Calu3 (cell line): ENCODE results near the gene MMP2. TPM values are rescaled to one million over a fixed set of nuclear protein-coding genes. Genes with fewer than 3 reads are reported as not detected.

Experiments
- BruUV-seq: library from RNA; stranded (reverse); fragments of 400-500 nt; replicated peaks from 2 replicates; lab custom pipeline; 2021; lab: Mats Ljungman, UMichigan
- CTCF ChIA-PET: fragments of 300-600 bp; sonication (Branson Sonifier 250); formaldehyde crosslinking; loops from one replicate; lab custom pipeline; 2022; ENCODE audit warnings: antibody characterized with exemption; lab: Charles Lee
- DNase-seq: peaks from one replicate; pipeline ENCODE4 v3.0.0; 2022
- H3K27ac Mint-ChIP-seq: one replicate; pipeline ENCODE4 v1.8.0; 2022; ENCODE audit warnings: mixed read lengths; ENCODE audit not compliant: unreplicated experiment
- H3K27me3 Mint-ChIP-seq: one replicate; pipeline ENCODE4 v1.8.0; 2022; ENCODE audit warnings: mixed read lengths; ENCODE audit not compliant: unreplicated experiment
- H3K36me3 Mint-ChIP-seq: one replicate; pipeline ENCODE4 v1.8.0; 2022; ENCODE audit warnings: mild to moderate bottlenecking, moderate library complexity, mixed read lengths; ENCODE audit not compliant: insufficient read depth, unreplicated experiment
- H3K4me1 Mint-ChIP-seq: one replicate; pipeline ENCODE4 v1.8.0; 2022; ENCODE audit warnings: mild to moderate bottlenecking, low read depth, mixed read lengths; ENCODE audit not compliant: unreplicated experiment
- H3K4me3 Mint-ChIP-seq: one replicate; pipeline ENCODE4 v1.8.0; 2022; ENCODE audit warnings: mild to moderate bottlenecking, low read depth, moderate library complexity, mixed read lengths; ENCODE audit not compliant: unreplicated experiment
- H3K9me3 Mint-ChIP-seq: one replicate; pipeline ENCODE4 v1.8.0; 2022; ENCODE audit warnings: low read depth, mixed read lengths; ENCODE audit not compliant: unreplicated experiment
- CTCF ChIP-seq: fragments of 200-600 bp; IDR thresholded peaks from one replicate; pipeline ENCODE4 v1.8.0; 2022; ENCODE audit warnings: antibody characterized with exemption; ENCODE audit not compliant: unreplicated experiment
- intact Hi-C: fragments of 100-400 bp; cut with micrococcal nuclease; formaldehyde crosslinking; loops from one replicate; pipeline ENCODE4 v1.10.0; 2022; ENCODE audit not compliant: unreplicated experiment
- total RNA-seq: library from RNA; stranded (reverse); gene quantifications from 2 replicates; pipeline ENCODE4 v1.2.3, GENCODE V29; 2022

The MMP2 gene
- total RNA-seq, 1 experiment from 2014 or later: not detected

GRCh38 chr16:55435387-55435786 is 43.6 kb upstream of the MMP2 start:
- no peak for DNase-seq
- Mint-ChIP-seq H3K27me3 (peaks cover 35% of the 10 kb centered on the region), H3K9me3 (peaks cover 3% of the 10 kb centered on the region), H3K27ac (no peak overlapping the region), H3K36me3 (no peaks in the 10 kb centered on the region), H3K4me3 (no peak overlapping the region), H3K4me1 (peaks cover 8% of the 10 kb centered on the region)
- no TSS peak for BruUV-seq
- CTCF ChIA-PET: no interaction called here
- intact Hi-C loops: no loop called here
- no peak for TF ChIP-seq CTCF

- CTCF ChIA-PET: no interaction called here
- no peaks in the 10 kb centered on the region for H3K36me3 Mint-ChIP-seq
- no peak for TF ChIP-seq CTCF
- H3K4me1 Mint-ChIP-seq: peaks cover 8% of the 10 kb centered on the region
- no peak overlapping the region for H3K27ac Mint-ChIP-seq
- H3K9me3 Mint-ChIP-seq: peaks cover 3% of the 10 kb centered on the region
- no peak for DNase-seq
- H3K4me3 Mint-ChIP-seq: no peak overlapping the region
- BruUV-seq: no TSS peak
- H3K27me3 Mint-ChIP-seq: peaks cover 35% of the 10 kb centered on the region
- intact Hi-C loops: no loop called here
Observed at GRCh38 chr16:55436587-55436986, 42.4 kb upstream of the MMP2 start.

- no peak for TF ChIP-seq CTCF
- peaks cover 8% of the 10 kb centered on the region for H3K4me1 Mint-ChIP-seq
- no TSS peak for BruUV-seq
- peaks cover 3% of the 10 kb centered on the region for H3K9me3 Mint-ChIP-seq
- no peaks in the 10 kb centered on the region for H3K36me3 Mint-ChIP-seq
- no peak for DNase-seq
- peaks cover 35% of the 10 kb centered on the region for H3K27me3 Mint-ChIP-seq
- intact Hi-C loops: no loop called here
- CTCF ChIA-PET: no interaction called here
- no peak overlapping the region for H3K27ac Mint-ChIP-seq
- H3K4me3 Mint-ChIP-seq: no peak overlapping the region
Observed at GRCh38 chr16:55437625-55438024, 41.4 kb upstream of the MMP2 start.

GRCh38 chr16:55438281-55438680 is 40.7 kb upstream of the MMP2 start:
- CTCF ChIA-PET: no interaction called here
- intact Hi-C loops: no loop called here
- Mint-ChIP-seq H3K4me1 (peaks cover 5% of the 10 kb centered on the region), H3K36me3 (no peaks in the 10 kb centered on the region), H3K27ac (no peak overlapping the region), H3K27me3 (peaks cover 30% of the 10 kb centered on the region), H3K4me3 (no peak overlapping the region), H3K9me3 (peaks cover 2% of the 10 kb centered on the region)
- no TSS peak for BruUV-seq
- TF ChIP-seq CTCF: no peak
- no peak for DNase-seq
